NCI-H446 (cell line): ENCODE data around the gene TTC33.
"Not testable (repeated sequence)": the region's sequence is repeated elsewhere in the genome, so short reads cannot be mapped to it uniquely, and the experiment has no call there.

Source experiments
- DNase-seq, 2 experiments: peaks; one replicate each; lab custom pipeline; 2025; lab: John Stamatoyannopoulos, UW

The TTC33 gene

GRCh38 chr5:40779561-40779960 lies 23.8 kb upstream of the TTC33 start:
- DNase-seq, result no peak

GRCh38 chr5:40778133-40778532 lies 22.4 kb upstream of the TTC33 start:
- no peak for DNase-seq

GRCh38 chr5:40776658-40776977 lies 20.9 kb upstream of the TTC33 start:
- no peak for DNase-seq

- DNase-seq, result no peak
These were observed 20.3 kb upstream of the TTC33 start for GRCh38 chr5:40775846-40776657.

GRCh38 chr5:40775085-40775845 lies 19.5 kb upstream of the TTC33 start:
- DNase-seq, result no peak

GRCh38 chr5:40774623-40775022 lies 18.9 kb upstream of the TTC33 start:
- DNase-seq, result no peak

- DNase-seq, result no peak
These were observed 15.0 kb upstream of the TTC33 start for GRCh38 chr5:40770764-40771163.

GRCh38 chr5:40762705-40763104 lies 6.9 kb upstream of the TTC33 start:
- DNase-seq, result no peak

GRCh38 chr5:40757400-40757799 lies 1.6 kb upstream of the TTC33 start:
- no peak for DNase-seq

- peak; percentile 81 to 90 for DNase-seq
These were observed 711 bp downstream of the TTC33 start for GRCh38 chr5:40755093-40755406.

- peak in 1 of 2 experiments; percentile 29 for DNase-seq
These were observed 1.2 kb downstream of the TTC33 start for GRCh38 chr5:40754381-40755092.

- no peak for DNase-seq
These were observed 9.1 kb downstream of the TTC33 start for GRCh38 chr5:40746703-40747102.

GRCh38 chr5:40743771-40744170 lies 12.0 kb downstream of the TTC33 start:
- DNase-seq, result no peak

- DNase-seq, result no peak
These were observed 17.3 kb downstream of the TTC33 start for GRCh38 chr5:40738502-40738901.

GRCh38 chr5:40736103-40736875 lies 19.5 kb downstream of the TTC33 start:
- DNase-seq, result peak; percentile 50 to 79

GRCh38 chr5:40735609-40736008 lies 20.2 kb downstream of the TTC33 start:
- DNase-seq, result no peak

- no peak for DNase-seq
These were observed 20.8 kb downstream of the TTC33 start for GRCh38 chr5:40734986-40735385.

- no peak for DNase-seq
These were observed 21.7 kb downstream of the TTC33 start for GRCh38 chr5:40733879-40734563.

- no peak for DNase-seq
These were observed 22.3 kb downstream of the TTC33 start for GRCh38 chr5:40733434-40733833.

GRCh38 chr5:40722497-40722911 lies 33.3 kb downstream of the TTC33 start:
- not testable (repeated sequence) for DNase-seq

- no peak for DNase-seq
These were observed 35.7 kb downstream of the TTC33 start for GRCh38 chr5:40720069-40720468.

- no peak for DNase-seq
These were observed 38.5 kb downstream of the TTC33 start for GRCh38 chr5:40717281-40717680.
